Choroid plexus epithelial cell (primary cell): Measurements from ENCODE around the gene LACC1.

ENCODE experiments used
- DNase-seq: peaks from one replicate; pipeline ENCODE4 v3.0.0-alpha.2; 2010; ENCODE audit warnings: low read depth
- H3K4me3 ChIP-seq: 2 replicates; pipeline ENCODE4 v1.5.1; 2011; ENCODE audit warnings: low read depth, mild to moderate bottlenecking, control low read depth, low read length, moderate library complexity
- CTCF ChIP-seq: conservative IDR thresholded peaks from 2 replicates; pipeline ENCODE4 v1.5.1; 2011; ENCODE audit warnings: low read depth, mild to moderate bottlenecking, control low read depth, inconsistent platforms, low read length, moderate library complexity

LACC1 gene

DNA sequence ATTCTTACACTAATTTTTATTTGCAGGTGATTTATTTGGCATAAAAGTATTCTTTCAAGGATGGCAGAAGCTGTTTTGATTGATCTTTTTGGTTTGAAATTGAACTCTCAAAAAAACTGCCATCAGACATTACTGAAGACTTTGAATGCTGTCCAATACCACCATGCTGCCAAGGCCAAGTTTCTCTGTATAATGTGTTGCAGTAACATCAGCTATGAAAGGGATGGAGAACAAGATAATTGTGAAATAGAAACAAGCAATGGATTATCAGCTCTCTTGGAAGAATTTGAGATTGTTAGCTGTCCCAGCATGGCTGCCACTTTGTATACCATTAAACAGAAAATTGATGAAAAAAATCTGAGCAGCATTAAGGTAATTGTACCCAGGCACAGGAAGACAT lies 1.2 kb downstream of the LACC1 start:
- no peak overlapping the region for H3K4me3 ChIP-seq
- DNase-seq, result no peak
- TF ChIP-seq CTCF, result no peak

- TF ChIP-seq CTCF, result no peak
- H3K4me3 ChIP-seq, result no peak overlapping the region
- DNase-seq, result no peak
Measured at GRCh38 chr13:43881580-43881979, 1.9 kb downstream of the LACC1 start.

DNA sequence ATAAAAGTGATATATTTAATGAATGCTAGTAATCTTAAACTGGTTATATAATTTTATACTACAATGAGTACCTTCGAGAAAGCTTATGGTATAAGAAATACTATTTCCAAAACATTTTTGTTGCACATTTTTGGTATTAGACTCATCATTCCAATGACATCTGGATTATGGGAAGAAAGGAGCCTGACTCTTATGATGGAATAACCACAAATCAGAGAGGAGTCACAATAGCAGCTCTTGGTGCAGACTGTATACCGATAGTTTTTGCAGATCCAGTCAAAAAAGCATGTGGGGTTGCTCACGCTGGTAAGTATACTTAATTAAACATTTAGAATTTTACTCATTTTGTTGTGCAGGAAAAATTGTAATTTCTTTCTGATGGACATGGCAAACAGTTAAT lies 3.9 kb downstream of the LACC1 start:
- DNase-seq, result no peak
- no peak for TF ChIP-seq CTCF
- H3K4me3 ChIP-seq, result no peak overlapping the region

- no peak overlapping the region for H3K4me3 ChIP-seq
- no peak for DNase-seq
- TF ChIP-seq CTCF, result no peak
Measured at GRCh38 chr13:43884222-43884621, 4.5 kb downstream of the LACC1 start.

GRCh38 chr13:43894438-43894837 lies 14.7 kb downstream of the LACC1 start:
- DNase-seq, result peak; percentile 44
- peak; percentile 42 for TF ChIP-seq CTCF
- H3K4me3 ChIP-seq, result no peak overlapping the region

DNA sequence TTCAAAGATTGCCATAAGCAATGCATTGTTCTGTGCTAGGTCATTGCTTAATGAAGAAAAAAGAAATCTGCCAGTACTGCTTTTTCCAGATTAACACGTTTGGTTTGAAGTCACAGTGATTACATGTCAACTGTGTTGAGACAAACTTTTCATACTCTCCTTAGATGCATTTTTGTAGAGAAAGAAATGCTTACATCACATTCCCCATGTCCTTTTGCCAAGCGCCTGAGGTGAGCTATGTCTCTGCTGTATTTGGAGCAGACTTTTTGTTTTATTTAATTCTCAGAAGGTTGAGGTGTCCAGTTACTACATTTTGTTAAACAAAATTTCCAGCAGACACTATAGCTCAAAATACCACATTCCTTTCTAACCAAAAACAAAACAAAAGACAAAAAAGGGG lies 16.2 kb downstream of the LACC1 start:
- TF ChIP-seq CTCF, result no peak
- no peak overlapping the region for H3K4me3 ChIP-seq
- peak; percentile 40 for DNase-seq

DNA sequence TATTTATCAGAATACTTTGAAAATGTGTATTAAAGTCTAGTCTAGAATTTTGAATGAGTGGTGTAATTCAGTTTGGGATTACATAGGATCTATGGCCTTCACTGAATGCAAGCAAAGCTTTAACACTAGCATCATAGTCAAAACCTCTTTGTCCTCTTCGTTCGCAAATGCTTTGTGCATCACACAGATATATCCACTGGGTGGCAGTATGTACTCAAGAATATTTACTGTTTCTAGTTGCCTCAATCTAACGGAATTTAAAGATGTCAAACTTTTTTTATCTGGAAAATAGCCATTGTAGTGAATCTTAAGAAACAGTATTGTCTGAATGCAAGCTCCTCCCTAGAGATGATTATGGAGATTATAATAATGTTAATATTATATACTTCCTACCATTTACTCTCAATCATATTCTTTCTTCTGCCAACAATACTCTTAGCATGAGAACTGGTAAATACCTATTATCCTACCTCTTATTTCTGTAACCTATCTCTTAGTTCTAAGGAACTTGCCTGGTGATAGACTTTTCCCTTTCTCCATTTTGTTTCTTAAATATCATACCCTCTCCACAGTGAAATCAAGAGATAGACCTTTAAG lies 25.8 kb downstream of the LACC1 start:
- TF ChIP-seq CTCF, result peak; percentile 67
- peak; percentile 86 for DNase-seq
- no peak overlapping the region for H3K4me3 ChIP-seq
